ENCODE data around the gene RARRES2. TPM values are rescaled to one million over a fixed set of nuclear protein-coding genes. Genes with fewer than 3 reads are reported as not detected.

RARRES2 gene
- total RNA-seq, 1 experiment from 2014 or later, result 2.1 TPM

- H3K4me1 ChIP-seq (ENCODE audit: control insufficient read depth in 1 of 2, insufficient read depth in 2 of 2, low read length in 2 of 2), result peaks cover under 1 to 10% of the 10 kb centered on the region in 2 experiments; a peak in 2 of 4 replicates
- H4K20me1 ChIP-seq (ENCODE audit: insufficient read depth), result no peaks in the 10 kb centered on the region
- H3K4me3 ChIP-seq (replicated peaks in 1 of 2; ENCODE audit: low read depth in 1 of 2, low read length in 2 of 2), result no peak overlapping the region
- no peaks in the 10 kb centered on the region for H3K27me3 ChIP-seq (ENCODE audit: insufficient read depth, low read length)
- TF ChIP-seq YY1 (IDR thresholded peaks at IDR 0.05; ENCODE audit: extremely low read depth, insufficient replicate concordance, low read depth, low read length) (no peak), EZH2 (IDR thresholded peaks at IDR 0.05) (no peak), CTCF (IDR thresholded peaks at IDR 0.05 in 2 of 3, conservative IDR thresholded peaks at IDR 0.05 in 1 of 3; ENCODE audit: borderline replicate concordance in 1 of 3, insufficient read depth in 1 of 3, low read depth in 2 of 3, low read length in 2 of 3) (no peak), ELF1 (IDR thresholded peaks at IDR 0.05; ENCODE audit: borderline replicate concordance, low read depth) (no peak), MAX (IDR thresholded peaks at IDR 0.05) (no peak), ATF3 (IDR thresholded peaks at IDR 0.05) (no peak), SRF (IDR thresholded peaks at IDR 0.05; ENCODE audit: low read depth) (no peak), FOSL1 (IDR thresholded peaks at IDR 0.05; ENCODE audit: low read depth) (no peak), REST (IDR thresholded peaks at IDR 0.05; ENCODE audit: low read depth) (no peak), CBX3 (IDR thresholded peaks at IDR 0.05; ENCODE audit: low read depth) (no peak), TCF7L2 (IDR thresholded peaks at IDR 0.05; ENCODE audit: borderline replicate concordance, extremely low read depth, insufficient read depth, insufficient read length) (no peak), POLR2A (IDR thresholded peaks at IDR 0.05; ENCODE audit: borderline replicate concordance, extremely low read depth, insufficient read depth, insufficient read length) (no peak), CEBPB (IDR thresholded peaks at IDR 0.05; ENCODE audit: low read depth) (no peak), ZBTB33 (IDR thresholded peaks at IDR 0.05; ENCODE audit: extremely low read depth, insufficient replicate concordance, low read length) (no peak), RAD21 (IDR thresholded peaks at IDR 0.05; ENCODE audit: low read depth) (no peak), POLR2AphosphoS5 (IDR thresholded peaks at IDR 0.05; ENCODE audit: low read depth, low read length) (no peak), EZH2phosphoT487 (IDR thresholded peaks at IDR 0.05; ENCODE audit: borderline replicate concordance) (no peak)
- no peaks in the 10 kb centered on the region for H3K79me2 ChIP-seq (ENCODE audit: insufficient read depth, low read length)
- CTCF ChIA-PET, result no interaction called here
- H3K36me3 ChIP-seq (ENCODE audit: control insufficient read depth in 1 of 2, insufficient read depth in 2 of 2, low read length in 2 of 2), result no peaks in the 10 kb centered on the region
- ATAC-seq (no peak), DNase-seq (ENCODE audit: low read depth, low spot score) (no peak)
- POLR2A ChIA-PET, result no interaction called here
- RAD21 ChIA-PET (ENCODE audit: low non-redundant PET in 1 of 2, low total read pairs in 2 of 2, uncharacterized antibody in 2 of 2, unreplicated experiment in 2 of 2), result interaction anchor here in 1 of 2 experiments (0.8 kb wide), 1 partner anchor 26 kb away, joined by 3 read pairs; no protein-coding TSS in a partner anchor
- H3K4me2 ChIP-seq (ENCODE audit: low read length), result no peak overlapping the region
- no TSS peak for BruUV-seq (replicated peaks)
- no peak overlapping the region for H3K9ac ChIP-seq (ENCODE audit: low read length)
- H2AFZ ChIP-seq (ENCODE audit: low read depth, low read length, poor library complexity, severe bottlenecking), result no peak overlapping the region
- H3K9me3 ChIP-seq (ENCODE audit: control insufficient read depth in 1 of 2, insufficient read depth in 1 of 2, low read depth in 1 of 2, low read length in 2 of 2), result no peaks in the 10 kb centered on the region
- intact Hi-C loops (cut with micrococcal nuclease), result loop anchor here (10.0 kb wide), 1 partner anchor 57 kb away; no protein-coding TSS in a partner anchor
- H3K9me2 ChIP-seq (ENCODE audit: insufficient read depth), result no peaks in the 10 kb centered on the region
- no peak overlapping the region for H3K27ac ChIP-seq (ENCODE audit: low read depth, low read length)
These were observed 20.6 kb upstream of the RARRES2 start for GRCh38 chr7:150361807-150362621.

All from HCT116 (cell line).